HG02981 (cell line): ENCODE results near the gene OGN.

Source experiments
- ATAC-seq: cut with Tn5 transposase; IDR thresholded peaks from one replicate; pipeline ENCODE4 v1.9.1; 2021; ENCODE audit warnings: mild to moderate bottlenecking, moderate library complexity; ENCODE audit not compliant: unreplicated experiment

Gene OGN

DNA sequence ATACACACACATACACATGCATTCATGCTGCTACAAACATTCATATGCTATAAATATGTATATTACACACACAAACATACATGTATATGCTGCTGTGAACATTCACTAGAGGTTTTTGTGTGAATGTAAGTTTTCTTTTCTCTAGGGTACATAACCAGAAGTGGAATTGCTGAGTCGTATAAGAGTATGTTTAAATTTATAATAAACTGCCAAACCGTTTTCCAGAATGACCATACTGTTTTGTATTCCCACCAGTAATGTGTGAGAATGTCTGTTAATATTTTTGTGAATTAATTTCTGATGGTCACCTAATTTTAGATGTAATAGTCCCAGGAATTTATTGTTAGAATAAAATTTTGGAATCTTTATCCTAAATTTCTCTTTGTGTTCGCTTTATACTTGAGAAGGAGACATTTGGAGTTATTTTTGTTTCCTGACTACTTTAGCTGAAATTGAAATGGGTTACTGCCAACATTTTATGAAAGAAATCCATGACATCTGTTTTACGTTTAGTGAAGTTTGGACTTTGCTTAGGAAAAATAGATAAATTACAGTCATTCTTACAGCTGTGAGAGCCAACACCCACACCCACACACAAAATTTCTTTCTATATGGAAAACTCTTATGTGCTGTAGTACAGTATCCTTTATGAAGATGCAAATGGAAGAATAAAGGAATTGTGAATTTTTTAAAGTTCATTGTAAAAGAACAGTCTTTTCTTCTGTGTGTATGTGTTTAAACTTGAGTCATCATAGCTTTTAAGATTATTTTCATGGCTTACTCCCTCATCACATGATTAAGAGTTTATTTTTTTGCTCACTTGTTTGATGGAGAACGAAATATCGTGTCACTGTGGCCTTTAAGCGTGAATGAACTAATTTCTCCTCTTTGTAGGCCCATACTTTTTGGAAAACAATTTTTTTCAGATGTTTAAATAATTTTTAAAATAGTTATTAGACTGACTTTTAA is 54.3 kb downstream of the OGN start:
- no peak for ATAC-seq

DNA sequence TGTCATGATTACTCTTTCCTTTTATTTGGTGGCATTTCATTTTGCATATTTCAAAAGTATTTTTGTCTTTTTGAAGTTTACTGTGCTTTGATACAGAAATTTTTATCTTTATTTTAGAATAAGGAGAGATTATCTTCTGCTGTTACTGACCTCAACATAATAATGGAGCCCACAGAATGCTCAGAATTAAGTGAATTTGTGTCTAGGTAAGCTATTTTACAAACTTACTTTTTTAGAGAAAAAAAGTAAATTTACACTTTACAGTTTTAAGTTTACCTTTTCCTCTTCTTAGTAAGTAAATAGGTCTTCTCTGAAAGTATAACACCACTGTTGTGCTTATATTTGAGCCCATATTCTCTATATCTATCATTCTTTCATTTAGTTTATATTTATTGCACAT is 58.8 kb downstream of the OGN start:
- no peak for ATAC-seq

DNA sequence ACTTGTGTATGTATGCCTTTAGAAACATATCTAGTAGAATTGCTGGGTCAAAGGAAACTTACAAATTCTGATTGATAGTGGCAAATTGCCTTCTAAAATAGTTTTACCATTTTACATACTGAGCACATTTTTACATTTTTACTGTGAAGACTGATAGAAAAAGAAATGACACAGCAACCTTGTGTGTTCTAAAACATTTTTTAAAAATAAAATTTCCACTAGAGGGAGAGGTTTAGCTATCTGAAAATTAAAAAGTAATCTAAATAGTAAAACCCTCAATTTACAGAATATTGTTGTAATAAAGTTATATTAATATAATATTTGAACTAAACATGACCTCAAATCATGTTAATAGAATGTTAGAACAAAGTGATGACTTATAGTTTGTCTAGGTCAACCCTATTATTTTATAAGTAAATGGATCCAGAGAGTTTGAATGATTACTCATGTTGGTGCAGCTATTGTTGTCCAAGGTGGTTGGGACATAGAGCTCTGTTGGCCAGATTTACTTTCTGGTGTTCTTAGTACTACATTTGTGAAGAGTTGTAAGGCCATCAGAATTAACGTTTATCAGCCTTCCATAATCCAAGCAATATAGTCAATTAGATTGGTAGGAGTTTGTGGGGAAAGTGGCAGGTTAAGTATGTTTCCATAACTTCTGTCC is 61.4 kb downstream of the OGN start:
- no peak for ATAC-seq

DNA sequence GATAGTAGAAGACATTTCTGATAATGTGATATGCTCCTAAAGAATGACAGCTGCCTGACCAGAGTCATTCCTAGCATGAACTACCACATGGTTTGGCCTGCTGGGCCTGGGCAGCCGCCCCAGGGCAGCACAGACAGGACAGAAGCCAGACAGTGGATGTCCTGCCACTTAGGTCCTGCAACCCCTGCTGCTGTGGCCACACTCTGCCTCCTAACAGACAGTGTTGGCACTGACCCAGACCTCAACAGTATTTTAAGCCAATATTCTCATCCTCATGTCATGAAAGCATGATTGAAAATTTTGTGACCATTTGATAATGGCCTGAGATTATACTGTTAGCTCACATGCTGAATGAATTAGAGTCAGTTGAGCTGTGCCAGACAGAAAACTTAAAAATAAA is 62.8 kb downstream of the OGN start:
- no peak for ATAC-seq

DNA sequence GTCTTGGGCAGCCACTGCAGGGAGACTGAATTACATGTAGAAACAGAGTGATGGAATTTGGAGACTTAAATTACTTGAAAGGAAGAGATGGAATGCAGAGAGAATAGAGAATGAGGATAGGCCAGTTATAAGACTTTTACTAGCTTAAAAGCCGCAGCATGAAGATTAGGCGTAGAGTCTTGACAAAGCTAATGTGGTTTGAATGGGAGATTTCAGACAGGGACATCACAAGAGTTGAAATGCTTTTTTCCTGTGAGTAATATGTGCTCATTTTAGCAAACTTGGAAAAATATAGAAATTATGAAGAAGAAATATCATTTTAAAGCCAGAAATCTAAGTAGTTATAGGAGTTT is 71.1 kb downstream of the OGN start:
- ATAC-seq, result no peak
